ENCODE data around the gene ADK.

GRCh38 chr10:74371696-74372095 lies 220.7 kb downstream of the ADK start:
- TF ChIP-seq CTCF (conservative IDR thresholded peaks at IDR 0.05; ENCODE audit: low read length) (no peak), EZH2phosphoT487 (IDR thresholded peaks at IDR 0.05; ENCODE audit: borderline replicate concordance, low read depth, low read length) (no peak)

Measured in OCI-LY7 (cell line).